GM19455 (cell line): ENCODE measurements around the gene IRF3.
A peak's percentile ranks its signal among the peaks of the same experiment; 100 is the strongest.

ENCODE experiments used
- ATAC-seq: cut with Tn5 transposase; IDR thresholded peaks from one replicate; pipeline ENCODE4 v1.9.1; 2021; ENCODE audit not compliant: unreplicated experiment

IRF3 gene

DNA sequence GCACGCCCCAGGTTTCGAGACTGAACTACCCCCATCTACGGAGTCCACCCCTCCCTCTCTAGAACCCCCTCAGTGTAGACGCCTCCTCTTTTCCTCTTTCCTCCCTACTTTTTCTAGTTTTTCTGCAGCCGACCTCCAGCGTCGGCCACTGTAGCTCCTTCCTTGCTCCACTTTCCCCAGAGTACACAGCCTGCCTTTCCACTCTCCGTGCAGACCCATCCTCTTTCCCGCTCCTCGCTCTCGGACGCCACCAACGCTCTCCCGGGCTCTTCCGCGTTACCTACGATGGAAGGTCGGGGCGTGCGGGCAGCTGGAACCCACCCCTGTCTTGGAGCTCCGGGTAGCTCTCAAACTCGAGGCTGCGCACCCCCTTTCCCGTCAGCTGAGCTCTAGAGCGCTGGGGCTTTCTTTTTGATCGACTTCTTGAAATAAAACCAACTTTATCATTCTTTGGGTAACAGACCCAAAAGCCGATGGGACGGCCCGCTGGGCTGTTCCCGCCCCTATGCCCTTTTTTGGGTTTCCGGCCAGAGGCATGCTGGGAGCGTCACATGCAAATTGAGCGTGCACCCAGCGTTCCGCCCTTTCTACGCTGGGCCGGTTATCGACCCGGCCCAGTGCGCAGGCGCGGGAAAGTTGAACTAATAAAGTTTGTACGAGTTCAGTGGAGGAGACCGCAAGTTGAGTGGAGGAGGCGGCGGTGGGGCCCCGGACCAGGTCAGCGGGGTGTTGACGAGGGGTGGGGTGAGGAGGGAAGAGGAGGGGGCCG is at the start of gene IRF3, which contains the start of gene BCL2L12:
Gene IRF3, minus strand, starts transcription at position 507 of the 769 bp plus-strand sequence. CDS start 1,019 bp downstream, outside the sequence.
Gene BCL2L12, plus strand, starts transcription at position 583 of the 769 bp plus-strand sequence. CDS start 760 bp downstream, outside the sequence.
- peak; percentile 68 for ATAC-seq

- ATAC-seq, result no peak
These were observed 47.7 kb upstream of the IRF3 start for GRCh38 chr19:49713236-49713845.

GRCh38 chr19:49712397-49712859 is 46.8 kb upstream of the IRF3 start:
- ATAC-seq, result no peak

DNA sequence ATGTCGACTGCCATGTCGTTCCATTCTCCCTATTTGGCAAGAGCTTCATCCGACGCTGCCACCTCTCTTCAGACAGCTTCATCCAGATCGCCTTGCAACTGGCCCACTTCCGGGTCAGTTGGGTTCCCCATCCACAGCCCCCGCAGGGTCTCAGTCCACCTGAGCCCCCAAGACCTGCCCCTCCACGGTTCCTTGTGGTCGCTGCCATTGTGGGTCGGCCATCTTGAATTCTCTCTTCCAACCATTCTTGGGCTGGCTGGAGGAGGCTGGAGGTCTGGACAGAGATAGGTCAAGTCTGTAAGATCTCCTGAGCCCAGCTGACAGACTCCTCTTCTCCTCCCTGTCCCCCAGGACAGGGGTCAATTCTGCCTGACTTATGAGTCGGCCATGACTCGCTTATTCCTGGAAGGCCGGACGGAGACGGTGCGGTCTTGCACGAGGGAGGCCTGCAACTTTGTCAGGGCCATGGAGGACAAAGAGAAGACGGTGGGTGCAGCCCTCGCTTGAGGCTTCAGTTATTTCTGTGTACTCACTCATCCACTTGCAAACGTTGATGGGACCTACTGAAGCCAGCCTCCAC is 44.8 kb upstream of the IRF3 start:
- no peak for ATAC-seq

GRCh38 chr19:49705919-49706318 is 40.3 kb upstream of the IRF3 start:
- ATAC-seq, result no peak

GRCh38 chr19:49704888-49705642 is 39.4 kb upstream of the IRF3 start:
- ATAC-seq, result no peak

DNA sequence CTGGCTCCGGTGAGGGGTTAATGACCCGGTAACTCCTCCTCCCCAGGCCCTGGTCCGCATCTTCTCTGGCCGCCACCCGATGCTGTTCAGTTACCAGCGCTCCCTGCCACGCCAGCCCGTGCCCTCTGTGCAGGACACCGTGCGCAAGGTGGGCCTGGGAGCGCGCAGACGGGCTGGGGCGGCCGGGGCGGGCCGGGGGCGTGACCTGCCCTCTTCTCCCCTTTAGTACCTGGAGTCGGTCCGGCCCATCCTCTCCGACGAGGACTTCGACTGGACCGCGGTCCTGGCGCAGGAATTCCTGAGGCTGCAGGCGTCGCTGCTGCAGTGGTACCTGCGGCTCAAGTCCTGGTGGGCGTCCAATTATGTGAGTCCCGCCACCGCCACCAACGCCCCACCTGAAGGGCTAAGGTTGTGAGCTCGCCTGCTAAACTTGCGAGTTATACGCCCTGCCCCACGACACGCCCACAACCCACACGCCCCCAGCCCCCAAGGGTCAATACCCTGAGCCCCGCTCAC is 35.7 kb upstream of the IRF3 start:
- no peak for ATAC-seq

DNA sequence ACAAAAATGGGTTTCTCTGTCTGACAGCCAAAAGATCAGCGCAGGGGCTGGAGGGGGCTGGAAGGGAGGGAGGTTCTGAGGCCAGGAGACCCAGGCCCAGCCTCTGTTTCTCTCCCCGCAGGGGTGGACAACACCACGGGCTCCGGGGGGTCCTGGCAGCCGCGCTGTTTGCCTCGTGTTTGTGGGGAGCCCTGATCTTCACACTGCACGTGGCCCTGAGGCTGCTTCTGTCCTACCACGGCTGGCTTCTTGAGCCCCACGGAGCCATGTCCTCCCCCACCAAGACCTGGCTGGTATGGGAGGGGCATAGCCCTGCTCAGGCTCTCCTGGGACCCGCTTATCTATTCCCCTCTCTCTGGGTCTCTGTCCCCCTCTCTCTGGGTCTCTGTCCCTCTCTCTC is 34.9 kb upstream of the IRF3 start:
- ATAC-seq, result no peak

- no peak for ATAC-seq
These were observed 33.7 kb upstream of the IRF3 start for GRCh38 chr19:49699364-49699763.

DNA sequence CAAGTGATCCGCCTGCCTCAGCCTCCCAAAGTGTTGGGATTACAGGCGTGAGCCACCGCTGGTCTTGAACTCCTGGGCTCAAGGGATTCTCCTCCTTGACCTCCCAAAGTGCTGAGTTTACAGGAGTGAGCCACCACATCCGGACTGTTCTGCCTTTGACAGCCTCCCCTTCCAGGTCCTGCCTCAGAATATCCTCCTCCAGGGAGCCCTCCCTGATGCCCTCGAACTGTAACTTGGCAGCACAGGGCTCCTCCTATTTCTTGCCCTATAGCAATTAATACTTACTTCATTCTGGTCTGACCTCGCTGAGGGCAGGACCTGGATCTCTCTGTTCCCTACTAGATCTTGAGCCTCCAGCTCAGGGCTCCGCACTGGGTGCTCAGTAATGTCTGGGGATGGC is 31.2 kb upstream of the IRF3 start:
- no peak for ATAC-seq

DNA sequence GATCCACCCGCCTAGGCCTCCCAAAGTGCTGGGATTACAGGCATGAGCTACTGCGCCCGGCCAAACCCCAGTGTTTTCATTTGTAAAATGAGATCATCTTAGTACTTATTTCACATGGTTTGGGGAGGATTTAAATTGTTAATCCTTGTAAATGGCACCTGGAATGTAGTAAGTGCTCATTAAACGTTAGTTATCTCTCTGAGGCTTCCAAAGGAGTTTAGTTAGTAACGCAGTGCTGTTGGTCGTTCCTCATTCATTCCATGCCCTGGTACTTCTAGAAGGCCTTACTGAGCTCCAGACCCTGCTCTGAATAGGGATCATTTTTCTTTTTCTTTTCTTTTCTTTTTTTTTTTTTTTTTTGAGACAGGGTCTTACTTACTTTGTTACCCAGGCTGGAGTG is 30.5 kb upstream of the IRF3 start:
- no peak for ATAC-seq

GRCh38 chr19:49692147-49692506 is 26.5 kb upstream of the IRF3 start:
- no peak for ATAC-seq

DNA sequence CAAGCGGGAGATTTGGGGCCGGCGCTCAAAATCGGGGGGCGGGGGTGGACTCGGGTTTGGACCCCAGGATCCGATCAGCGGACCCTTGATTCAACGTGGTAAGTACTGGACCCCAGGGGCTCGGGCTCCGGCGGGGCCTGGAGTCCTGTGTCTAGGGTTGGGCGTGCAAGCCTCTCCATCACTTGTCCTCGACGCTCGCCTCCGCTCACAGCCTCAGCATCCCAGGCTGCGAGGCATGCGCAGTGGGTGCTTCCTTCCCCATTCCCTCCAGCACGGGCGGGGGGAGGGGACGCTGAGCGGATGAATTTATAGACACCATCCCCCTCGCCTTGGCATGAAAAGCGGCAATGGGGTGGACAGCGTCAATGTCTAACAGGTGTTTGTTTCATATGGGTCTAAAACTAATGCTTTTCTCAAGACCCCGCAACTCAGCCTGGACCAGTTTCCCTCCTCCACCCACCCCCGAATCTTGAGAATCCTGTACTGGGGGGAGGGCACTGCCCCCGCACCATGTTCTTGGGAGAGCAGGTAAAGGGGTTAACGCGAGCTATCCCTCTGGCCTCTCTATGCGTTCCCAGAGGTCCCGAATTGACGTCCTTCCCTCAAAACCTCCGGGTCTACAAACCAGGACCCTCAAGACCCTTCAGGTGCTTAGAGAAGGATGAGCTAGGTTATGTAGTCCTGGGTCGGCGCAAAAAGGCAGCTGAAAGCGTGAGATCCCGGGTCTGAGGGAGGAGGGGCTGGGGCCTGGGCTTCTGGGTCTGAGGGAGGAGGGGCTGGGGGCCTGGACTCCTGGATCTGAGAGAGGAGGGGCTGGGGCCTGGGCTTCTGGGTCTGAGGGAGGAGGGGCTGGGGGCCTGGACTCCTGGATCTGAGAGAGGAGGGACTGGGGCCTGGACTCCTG is 25.8 kb upstream of the IRF3 start:
- ATAC-seq, result no peak

DNA sequence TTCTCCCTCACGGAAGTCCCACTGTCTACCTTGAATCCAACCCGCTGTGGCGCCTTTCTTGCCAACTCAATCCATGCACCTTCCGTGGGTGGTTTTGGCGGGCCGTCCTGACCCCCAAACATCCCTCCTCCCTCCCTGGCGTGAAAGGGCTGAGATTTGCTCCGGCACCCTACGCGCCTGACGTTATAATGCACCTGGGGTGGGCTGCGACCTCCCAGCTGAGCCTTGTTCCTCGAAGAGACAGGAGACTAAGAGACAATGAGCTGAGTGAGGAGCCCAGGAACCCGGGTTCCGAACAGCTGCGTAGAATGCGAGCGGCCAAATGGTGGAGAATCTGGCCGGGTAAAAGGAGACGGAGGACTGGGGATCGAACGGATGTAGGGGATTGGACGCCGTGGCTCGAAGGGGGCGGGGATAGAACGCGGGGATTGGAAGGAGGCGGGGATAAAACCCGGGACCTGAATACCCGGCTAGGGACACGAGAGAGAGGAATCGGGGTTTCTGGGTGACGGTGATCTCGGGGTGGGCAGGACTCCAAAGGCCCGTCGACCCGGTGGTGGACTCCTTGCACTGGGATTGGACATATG is 25.1 kb upstream of the IRF3 start, which contains the start of gene CPT1C:
Gene CPT1C, plus strand, starts transcription at position 461 of the 587 bp plus-strand sequence. CDS start 1,137 bp downstream, outside the sequence.
- ATAC-seq, result no peak

DNA sequence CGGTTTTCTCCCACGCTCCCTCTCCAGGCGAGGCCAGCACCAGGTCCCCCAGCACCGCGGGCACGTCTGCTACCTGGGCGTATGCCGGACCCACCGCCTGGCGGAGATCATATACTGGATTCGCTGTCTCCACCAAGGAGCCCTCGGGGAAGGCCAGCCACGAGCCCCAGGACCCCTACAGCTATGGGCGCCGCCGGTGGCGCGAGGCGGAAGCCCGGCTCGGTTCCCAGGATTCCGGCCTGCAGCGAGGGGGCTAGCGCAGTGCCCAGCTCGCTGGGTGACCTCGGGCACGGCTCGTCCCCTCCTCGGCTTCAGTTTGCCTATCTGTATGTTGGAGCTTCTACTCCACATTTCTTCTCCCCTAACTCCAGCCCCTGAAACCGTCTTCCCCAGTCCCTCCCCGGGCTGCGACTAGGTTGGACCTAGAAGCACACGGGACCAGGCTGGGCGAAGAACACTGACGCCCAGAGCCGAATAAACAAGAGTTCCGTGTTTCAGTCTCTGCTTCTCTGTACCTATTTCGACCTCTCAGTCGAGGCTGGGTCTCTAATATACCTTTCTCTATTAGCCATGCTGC is 24.5 kb upstream of the IRF3 start:
- no peak for ATAC-seq

GRCh38 chr19:49689133-49690078 is 23.7 kb upstream of the IRF3 start, which contains the start of gene ADM5:
Gene ADM5 (plus strand): TSS chr19:49689594. CDS start chr19:49689838, 244 bp downstream.
- ATAC-seq, result no peak

- ATAC-seq, result no peak
These were observed 23.0 kb upstream of the IRF3 start for GRCh38 chr19:49688531-49689132.
